ENCODE measurements around the gene KCNIP4.
A peak's percentile ranks its signal among the peaks of the same experiment; 100 is the strongest.

KCNIP4 gene

DNA sequence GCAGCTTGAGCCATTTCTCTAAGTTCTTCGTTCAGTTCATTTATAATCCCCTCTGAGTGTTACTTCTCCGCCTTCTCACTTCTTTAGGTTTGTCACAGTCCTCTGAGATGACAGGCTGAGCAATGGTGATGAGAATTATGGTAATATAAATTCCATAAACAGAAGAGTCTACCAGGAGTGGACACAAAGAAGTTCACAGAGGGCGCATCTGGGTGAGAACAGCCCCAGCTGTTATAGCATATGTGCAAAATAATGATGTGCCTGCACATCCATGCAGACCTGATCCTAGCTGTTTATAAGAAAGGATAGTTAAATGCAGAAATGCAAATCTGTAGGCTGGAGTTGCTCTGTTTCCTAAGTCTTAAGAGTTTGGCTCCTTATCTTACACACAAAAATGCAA, 377.5 kb downstream of the KCNIP4 start:
- DNase-seq (ENCODE audit: low spot score), result no peak

DNA sequence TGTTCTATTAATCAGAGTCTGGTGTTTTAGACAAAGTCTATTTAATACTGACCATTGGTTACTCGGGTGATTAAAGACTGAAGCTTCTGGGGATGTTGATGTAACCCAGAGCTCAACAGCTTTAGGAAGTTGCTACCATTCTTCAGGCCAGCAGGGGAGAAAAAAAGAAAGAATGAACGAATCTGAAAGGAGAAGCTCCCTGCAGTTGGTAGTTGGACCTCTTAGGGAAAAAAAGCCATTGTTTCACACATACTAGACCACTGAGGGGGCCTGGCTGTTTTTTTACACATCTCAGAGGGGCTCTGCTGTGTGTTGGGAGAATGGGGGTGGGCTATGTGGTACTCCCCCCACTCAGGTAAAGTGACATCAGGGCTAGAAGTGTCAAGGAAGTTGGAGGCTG, 378.9 kb downstream of the KCNIP4 start:
- DNase-seq (ENCODE audit: low spot score), result no peak

DNA sequence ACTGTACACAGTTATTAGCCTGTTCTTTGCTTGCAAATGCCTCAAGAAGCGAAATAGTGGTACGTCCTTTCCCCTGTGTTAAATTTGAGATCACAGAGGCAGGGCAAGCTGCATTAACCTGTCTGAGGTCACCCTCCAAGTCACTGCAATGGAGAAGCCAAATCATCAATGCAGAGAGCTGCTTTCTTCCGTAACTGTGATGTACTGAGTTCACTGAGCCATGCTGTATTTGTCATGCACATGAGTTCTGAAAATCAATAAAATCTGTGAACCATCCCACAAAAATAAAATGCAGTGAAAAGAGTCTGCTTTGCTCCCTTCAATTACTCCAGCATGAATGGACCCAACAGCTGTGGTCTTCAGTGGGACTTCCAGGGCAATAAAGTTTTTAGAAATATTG, 393.5 kb downstream of the KCNIP4 start:
- no peak for DNase-seq (ENCODE audit: low spot score)

DNA sequence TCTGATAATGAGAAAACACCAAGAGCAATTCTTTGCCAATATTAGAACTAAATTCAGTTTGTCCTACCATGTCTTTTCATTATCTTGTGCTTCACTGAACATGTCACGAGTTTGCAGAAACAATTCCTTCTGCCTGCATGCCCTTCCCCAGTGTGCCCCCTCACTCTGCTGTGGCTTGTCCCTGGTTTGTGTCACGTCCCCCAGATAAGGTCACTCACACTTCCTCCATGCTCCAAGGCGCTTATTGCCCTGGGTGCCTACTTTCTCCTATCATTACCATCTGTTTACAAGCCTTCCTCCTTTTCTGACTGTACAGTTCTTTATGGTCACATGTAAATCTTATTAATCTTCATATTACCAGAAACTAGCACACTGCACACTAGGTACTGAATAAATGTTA, 394.1 kb downstream of the KCNIP4 start:
- no peak for DNase-seq (ENCODE audit: low spot score)

DNA sequence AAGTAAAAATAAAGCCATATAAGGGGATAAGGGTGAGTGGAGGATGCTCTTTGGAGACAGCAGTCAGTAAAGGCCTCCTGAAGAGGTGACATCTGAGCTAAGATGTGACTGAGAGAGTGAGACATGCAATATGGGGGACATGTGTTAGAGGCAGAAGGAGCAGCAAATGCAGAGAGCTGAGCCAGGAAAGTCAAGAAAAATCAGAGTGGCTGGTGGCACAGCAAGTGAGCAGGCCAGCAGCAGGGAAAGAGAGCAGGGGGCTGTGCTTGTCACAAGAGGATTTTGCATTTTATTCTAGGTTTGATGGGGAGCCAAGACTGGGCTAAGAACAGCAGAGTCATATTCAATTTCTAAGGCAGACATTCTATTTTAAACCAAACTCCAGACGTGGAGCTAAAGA, 394.5 kb downstream of the KCNIP4 start:
- DNase-seq (ENCODE audit: low spot score), result no peak

DNA sequence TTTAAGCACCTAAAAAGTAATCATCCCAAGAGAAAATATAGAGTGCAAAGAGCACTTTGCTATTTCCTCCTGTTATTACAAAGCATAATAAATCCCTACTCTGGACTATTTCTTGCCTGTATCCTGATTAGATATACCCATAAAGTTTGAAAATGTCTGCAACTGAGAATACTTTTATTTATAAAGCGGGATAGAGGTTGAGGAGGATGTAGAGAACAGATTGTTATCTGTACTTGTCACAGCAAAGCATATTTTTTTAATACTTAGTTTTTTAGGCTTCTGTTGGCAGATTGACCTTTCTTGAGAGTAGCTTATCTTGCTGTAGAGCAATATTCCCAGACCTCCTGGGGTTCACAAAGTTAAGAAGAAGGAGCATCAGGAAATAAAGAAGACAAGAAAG, 396.1 kb downstream of the KCNIP4 start:
- DNase-seq (ENCODE audit: low spot score), result no peak

DNA sequence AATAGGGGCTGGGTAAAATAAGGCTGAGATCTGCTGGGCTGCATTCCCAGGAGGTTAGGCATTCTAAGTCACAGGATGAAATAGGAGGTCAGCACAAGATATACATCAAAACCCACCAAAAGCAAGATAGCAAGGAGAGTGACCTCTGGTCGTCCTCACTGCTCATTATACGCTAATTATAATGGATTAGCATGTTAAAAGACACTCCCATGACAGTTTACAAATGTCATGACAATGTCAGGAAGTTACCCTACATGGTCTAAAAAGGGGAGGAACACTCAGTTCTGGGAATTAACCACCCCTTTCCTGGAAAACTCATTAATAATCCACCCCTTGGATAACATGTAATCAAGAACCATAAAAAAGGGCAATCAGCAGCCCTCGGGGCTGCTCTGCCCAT, 403.6 kb downstream of the KCNIP4 start:
- no peak for DNase-seq (ENCODE audit: low spot score)

DNA sequence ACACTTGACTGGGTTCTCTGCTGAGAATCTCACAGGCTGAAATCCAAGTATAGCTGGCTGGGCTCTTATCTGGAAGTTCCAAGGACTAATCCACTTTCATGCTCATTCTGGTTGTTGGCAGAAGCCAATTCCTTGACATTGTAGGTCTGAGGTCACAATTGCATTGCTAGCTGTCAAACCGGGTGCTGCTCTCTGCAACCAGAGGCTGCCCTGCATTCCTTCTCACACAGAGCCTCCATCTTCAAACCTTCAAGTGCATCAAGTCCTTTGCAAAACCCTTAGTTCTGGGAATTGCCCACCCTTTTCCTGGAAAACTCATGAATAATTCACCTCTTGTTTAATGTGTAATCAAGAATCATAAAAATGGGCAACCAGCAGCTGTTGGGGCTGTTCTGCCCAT, 404.2 kb downstream of the KCNIP4 start:
- no peak for DNase-seq (ENCODE audit: low spot score)

DNA sequence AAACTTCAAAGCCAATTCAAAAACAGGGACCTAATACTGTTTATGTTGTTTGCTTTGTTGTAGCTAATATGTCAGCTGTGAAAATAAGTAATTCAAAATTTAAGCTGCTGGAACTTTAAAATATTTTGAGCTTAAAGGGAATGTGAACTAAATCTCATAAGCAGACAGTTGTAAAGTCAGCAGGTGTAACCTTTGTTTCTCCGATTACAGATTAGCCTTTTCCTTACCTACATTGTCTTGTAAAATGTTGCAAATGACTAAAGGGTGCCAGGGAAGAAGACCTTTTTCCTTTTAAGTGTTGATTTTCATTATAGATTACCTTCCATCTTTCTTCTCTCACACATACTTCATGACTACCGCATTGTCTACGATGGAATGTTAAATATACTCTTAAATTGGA, 405.1 kb downstream of the KCNIP4 start:
- no peak for DNase-seq (ENCODE audit: low spot score)

DNA sequence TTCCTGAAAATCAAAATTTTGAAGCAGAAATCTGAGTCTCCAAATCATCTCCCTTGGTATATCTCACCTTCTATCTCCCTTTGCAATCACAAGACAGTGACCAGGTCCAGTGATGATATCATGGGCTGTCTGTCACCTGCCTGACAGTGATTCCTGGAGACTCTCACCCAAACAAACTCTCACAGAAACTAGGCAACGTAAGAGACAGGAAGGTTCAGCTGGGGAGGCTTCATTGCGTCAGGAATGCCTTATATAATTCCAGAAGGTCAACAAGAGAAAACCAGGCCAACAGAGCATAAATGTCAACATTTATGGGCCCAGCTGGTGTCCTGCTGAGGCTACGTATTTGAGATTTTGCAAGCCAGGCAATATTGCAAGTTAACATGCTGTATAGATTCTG, 412.7 kb downstream of the KCNIP4 start:
- no peak for DNase-seq (ENCODE audit: low spot score)

DNA sequence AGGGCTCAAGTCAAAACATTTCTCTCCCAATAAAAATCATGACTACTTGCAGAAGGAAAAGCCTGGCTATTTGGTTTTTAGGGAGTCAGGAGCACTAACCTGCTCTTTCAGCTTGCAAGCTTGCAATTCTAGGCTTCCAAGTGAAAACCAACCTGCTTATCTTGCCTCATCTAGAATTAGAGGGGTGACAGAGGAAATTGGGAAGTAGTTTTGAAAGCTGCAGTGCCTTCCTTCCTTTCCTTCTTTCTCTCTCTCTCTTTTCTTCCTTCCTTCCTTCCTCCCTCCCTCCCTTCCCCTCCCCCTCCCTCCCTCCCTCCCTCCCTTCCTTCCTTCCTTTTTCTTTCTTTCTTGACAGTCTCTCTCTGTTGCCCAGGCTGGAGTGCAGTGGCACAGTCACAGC, 417.5 kb downstream of the KCNIP4 start:
- no peak for DNase-seq (ENCODE audit: low spot score)

DNA sequence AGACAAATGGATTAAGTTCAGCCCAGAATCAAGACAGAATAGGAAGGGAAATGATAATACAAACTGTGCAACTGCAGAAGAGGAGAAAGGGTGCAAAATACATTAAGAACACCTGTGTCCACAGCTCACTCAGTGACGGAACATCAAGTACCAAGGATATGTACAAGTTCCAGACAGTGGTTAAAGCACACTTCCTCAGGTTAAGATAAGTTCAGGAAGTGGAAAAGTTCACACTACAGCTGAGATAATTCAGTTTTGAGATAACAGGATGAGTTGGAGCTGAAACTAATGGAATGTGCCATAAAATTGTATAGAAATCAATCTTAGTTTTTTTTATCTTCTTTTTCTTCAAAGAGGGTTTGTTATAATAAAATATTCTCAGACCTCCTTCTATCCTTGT, 419.4 kb downstream of the KCNIP4 start:
- DNase-seq (ENCODE audit: low spot score), result no peak

DNA sequence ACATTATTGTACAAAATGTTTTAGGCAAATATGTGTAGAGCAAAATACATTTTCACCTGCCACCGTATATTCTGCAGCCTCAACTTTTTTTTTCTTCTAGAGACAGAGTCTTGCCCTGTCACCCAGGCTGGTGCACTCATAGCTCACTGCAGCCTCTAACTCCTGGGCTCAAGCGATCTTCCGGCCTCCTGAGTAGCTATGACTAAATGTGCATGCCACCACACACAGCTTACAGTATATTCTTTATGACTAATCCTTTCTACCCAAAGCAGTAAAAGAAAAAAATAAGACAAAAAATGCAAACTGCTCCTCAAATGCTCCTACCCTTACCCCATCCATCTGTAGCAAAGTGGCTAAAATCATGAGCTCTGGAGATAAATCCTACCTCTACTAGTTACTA, 426.3 kb downstream of the KCNIP4 start:
- DNase-seq (ENCODE audit: low spot score), result no peak

DNA sequence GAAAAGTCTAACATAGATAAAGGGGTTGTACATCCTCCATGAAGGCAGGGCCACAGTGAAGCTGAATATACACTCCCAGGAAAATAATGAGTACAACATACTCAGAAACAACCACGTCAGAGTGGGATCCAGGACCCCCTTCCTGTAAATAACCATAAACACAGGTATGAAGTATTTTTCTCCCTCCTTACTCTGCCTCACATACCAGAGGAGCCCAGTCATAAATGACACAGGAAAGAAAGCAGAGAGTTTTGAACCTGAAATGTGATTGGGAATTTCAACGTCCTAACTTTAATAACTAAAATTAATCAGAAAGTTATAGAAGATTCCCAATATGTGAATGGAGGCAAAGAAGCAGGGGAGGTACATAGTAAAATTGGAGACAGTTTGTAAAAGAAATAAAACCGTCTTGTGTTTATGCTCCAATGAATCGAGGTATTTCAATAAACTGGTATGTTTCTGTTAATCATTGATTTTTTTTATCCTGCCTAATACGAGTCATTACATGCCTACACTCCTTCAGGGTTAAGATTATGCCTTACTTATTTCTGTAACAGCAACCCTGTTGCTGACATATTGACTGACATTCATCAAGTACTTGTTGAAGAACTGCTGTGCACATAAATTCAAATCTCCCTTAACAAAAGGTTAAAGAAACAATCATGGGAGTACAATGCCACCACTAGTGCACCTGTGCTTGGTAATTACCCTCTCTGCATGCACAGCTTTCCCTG, 431.3 kb downstream of the KCNIP4 start:
- no peak for DNase-seq (ENCODE audit: low spot score)

DNA sequence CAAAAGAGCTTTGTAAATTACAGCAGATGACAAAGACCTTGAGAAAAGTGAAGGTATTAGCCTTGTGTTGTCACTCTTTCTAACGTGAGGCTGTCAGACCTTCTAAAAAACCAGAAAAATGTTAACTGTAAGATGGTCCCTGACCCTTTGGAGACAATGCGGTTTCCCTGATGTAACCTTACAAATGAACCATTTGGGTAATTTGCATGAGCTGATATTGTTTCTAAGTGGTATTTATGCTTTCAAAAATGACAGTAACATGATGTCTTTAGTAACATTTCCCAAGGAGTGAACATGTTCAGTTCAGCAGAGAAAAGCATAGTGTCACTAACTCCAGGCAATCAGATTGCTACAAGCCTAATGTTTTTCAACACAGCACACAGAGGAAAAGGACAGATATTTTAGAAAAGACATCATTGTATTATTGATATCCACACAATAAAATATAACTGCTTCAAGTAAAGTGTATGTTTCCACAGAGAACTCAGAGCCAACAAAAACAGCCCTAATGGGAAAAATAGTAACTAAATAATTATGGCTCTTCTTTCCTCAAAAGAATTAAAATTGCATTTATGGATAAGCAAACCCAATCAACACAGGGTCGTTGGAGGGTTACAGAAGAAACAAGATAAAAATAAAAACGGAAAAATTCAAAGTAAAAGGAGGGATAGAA, 434.4 kb downstream of the KCNIP4 start:
- no peak for DNase-seq (ENCODE audit: low spot score)

DNA sequence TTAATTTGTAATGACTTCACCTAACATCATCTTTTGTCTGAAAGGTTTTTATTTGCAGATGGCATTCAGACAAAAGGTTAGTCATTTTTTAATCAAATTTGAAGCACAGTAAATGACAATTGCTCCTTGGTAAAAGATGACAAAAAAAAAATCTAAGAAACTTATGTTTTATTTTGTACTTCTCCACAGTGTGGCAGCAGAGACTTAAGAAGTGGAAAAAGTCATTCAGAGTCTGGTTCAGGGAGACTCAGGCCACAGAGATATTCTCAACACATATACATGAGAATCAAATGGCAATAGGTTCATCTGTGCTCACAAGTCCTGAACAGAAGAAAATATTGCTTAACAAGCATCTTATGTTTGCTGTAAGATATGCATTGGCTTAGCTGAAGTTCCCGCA, 436.2 kb downstream of the KCNIP4 start:
- DNase-seq (ENCODE audit: low spot score), result peak; percentile 36

DNA sequence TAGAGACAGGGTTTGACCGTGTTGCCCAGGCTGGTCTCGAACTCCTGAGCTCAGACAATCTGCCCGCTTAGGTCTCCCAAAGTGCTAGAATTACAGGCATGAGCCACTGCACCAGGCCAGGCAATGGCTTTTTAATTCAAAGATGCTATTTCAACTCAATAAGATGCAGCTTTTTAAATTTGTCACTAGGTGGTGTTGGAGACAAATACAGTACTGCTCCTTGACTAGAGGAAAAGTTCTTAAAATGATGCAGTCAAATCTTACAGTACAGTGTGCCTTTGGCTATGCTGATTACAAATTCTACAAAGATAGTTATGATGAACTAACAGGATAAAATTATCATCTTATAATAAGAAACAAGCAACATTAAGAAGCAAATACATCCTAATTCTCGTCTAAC, 441.1 kb downstream of the KCNIP4 start:
- DNase-seq (ENCODE audit: low spot score), result peak; percentile 7

DNA sequence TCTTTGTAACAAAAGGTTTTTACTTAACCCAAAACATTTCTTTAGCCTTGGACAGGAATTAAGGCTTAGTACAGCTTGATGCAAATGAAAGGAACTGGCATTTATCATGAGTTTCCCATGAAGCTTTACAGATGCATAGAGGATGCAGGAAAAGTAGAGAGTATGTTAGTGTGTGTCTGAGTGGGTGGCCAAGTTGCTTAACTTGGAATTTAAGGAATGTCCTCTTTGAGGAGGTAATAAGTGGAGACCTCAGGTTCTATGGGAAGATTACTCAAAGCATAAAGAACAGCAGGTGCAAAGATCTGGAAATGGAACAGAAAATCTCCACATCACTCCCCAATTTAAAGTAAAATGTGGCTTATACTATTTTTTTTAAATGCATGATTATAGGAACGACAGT, 457.9 kb downstream of the KCNIP4 start:
- no peak for DNase-seq (ENCODE audit: low spot score)

DNA sequence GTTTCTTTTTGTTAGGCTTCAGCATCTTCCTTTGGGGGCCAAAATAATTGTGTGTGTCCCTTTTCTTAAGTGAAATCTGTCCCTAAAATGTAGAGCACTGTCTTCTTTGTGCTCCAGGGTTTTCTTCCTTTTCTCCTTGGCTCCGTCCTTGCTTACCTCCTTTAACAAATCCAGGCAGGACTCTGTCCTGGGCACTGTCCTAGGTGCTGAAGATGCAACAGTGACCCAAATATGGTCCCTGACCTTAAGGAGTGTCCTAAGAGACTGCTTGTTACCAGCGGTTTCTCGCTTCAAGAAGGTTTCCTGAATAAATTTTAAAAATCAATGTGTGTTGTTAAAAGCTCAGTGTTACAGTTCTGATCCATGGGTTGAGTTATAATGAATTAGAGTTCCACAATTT, 471.8 kb downstream of the KCNIP4 start:
- DNase-seq (ENCODE audit: low spot score), result no peak

DNA sequence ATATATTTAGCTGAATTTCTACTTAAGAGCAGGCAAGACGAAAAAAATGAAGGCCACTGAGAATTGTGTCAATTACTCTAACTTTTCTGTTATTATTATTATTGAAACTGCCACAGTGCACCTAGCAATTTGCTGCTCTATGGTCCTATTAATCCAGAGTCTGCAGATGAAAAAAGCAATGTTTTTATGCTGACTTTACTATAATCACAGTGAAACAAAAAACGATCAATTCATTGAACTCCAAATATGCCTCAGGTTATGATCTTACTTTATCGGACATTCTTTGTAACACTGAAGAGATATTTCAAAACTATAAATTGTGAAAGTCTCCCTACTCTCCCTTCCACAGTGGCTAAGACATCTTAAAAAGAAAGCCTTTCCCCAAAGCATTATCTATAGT, 474.4 kb downstream of the KCNIP4 start:
- DNase-seq (ENCODE audit: low spot score), result no peak

DNA sequence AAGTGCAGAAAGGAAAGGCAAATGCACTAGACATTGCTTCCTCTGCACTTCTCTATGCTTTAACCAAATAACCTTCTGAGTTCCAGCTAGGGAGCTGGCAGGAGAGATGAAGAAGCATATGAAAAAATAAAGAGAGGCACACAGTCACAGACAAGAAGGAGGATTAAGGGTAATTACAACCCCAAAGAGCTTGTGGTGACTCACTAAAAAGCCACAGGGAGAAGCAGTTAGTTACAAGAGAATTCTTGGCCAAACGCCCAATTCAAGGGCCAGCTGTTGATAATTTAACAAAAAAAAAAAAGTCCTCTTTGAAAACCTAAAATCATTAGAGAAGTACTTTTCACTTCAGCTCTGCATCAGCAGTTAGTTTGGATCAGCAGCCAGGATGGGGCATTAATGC, 478.0 kb downstream of the KCNIP4 start:
- DNase-seq (ENCODE audit: low spot score), result peak; percentile 13

DNA sequence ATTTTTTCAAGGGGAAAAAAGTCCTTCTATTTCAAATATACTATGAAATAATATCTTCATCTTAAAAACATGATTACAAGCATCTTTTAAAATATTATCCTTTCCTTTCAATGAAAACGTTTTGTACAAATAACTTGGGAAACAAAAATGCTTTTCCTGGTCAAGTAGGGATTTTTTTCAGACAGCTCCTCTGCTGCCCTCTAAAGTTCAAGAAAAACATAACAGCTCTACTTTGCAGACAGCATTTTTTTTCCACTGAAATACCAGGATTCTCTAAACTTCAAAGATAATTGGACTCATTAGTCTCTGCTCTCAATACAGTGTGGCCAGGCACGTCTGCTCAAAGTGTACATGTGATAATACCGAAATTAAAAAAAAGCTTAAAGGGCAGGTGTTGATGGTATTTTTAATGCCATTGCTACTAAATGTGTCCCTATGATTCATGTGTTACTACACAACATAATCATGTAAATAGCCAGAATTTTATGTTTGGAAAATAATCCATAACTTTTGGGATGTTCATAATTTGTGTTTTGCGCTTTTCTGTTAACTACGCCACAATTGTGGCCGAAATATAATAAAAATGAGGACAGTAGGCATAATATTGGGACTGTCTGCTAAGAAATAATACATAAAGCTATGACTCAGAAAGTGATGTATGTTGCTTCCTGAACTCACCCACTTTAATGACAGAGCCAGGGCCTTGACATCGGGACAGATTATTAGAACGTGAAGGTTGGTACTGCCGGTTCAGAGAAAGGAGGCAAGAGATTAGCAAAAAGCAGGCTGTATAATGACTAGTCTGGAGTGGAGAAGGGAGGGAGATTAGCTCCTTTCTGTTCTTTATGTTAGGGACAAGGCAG, 478.9 kb downstream of the KCNIP4 start:
- DNase-seq (ENCODE audit: low spot score), result peak; percentile 4

DNA sequence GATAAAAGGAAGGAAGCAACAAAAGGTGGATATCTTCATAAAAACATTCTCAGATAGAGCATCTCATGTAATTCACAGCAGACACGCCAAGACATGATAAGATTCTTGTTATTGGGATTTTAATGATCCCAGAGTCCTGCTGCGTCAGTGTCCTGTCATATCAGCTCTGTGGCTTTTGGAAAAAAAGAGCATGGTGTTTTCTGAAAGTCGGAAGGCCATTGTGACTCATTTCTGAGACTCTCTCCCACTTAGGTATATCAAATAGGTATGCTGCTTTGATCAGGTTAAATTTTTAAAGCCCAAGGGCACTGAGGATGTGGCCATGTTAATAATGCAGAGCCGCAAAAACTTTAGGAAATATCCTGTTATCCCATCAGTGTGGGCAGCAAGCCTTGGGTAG, 481.0 kb downstream of the KCNIP4 start:
- no peak for DNase-seq (ENCODE audit: low spot score)

All from COLO829 (cell line).